ENCODE data around the gene JTB.

JTB gene

DNA sequence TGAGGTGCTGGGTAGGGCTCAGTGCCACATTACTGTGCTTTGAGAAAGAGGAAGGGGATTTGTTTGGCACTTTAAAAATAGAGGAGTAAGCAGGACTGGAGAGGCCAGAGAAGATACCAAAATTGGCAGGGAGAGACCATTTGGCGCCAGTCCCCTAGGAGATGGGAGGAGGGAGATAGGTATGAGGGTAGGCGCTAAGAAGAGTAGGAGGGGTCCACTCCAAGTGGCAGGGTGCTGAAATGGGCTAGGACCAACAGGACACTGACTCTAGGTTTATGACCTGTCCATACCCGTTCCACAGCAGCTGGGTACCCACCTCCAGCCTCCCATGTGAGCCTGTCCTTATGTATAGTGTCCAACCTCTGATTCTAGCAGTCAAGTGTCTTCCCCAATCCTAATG, 18.0 kb downstream of the JTB start:
- H3K27me3 ChIP-seq (ENCODE audit: control insufficient read depth, insufficient read depth, low read length): no peaks in the 10 kb centered on the region
- no peak overlapping the region for H3K9ac ChIP-seq (ENCODE audit: low read length)
- no peaks in the 10 kb centered on the region for H3K36me3 ChIP-seq (ENCODE audit: control insufficient read depth, insufficient read depth, low read length)
- no peak overlapping the region for H3K4me3 ChIP-seq (ENCODE audit: low read length)
- H3K9me3 ChIP-seq (ENCODE audit: control insufficient read depth, low read length): no peaks in the 10 kb centered on the region
- peaks cover 38% of the 10 kb centered on the region for H3K4me1 ChIP-seq (ENCODE audit: control insufficient read depth, insufficient read depth, low read length)

DNA sequence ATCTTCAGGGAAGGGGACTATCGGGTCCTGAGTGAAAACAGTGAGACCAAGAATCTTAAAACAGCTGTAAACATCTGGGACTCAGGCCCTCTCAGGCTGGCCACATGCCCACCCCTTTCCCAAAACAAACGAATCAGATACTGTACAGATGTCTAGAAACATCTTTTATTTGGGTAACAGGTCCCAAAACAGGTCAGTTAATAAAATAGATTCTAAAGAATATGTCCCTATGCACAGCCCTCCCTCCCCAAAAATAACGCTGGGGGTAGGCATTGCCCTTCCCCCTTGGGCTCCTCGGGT, 18.6 kb downstream of the JTB start:
- Histone ChIP-seq H3K36me3 (ENCODE audit: control insufficient read depth, insufficient read depth, low read length) (no peaks in the 10 kb centered on the region), H3K4me1 (ENCODE audit: control insufficient read depth, insufficient read depth, low read length) (peaks cover 38% of the 10 kb centered on the region), H3K9me3 (ENCODE audit: control insufficient read depth, low read length) (no peaks in the 10 kb centered on the region), H3K9ac (ENCODE audit: low read length) (no peak overlapping the region), H3K27me3 (ENCODE audit: control insufficient read depth, insufficient read depth, low read length) (no peaks in the 10 kb centered on the region), H3K4me3 (ENCODE audit: low read length) (peak overlapping the region; percentile 53)

DNA sequence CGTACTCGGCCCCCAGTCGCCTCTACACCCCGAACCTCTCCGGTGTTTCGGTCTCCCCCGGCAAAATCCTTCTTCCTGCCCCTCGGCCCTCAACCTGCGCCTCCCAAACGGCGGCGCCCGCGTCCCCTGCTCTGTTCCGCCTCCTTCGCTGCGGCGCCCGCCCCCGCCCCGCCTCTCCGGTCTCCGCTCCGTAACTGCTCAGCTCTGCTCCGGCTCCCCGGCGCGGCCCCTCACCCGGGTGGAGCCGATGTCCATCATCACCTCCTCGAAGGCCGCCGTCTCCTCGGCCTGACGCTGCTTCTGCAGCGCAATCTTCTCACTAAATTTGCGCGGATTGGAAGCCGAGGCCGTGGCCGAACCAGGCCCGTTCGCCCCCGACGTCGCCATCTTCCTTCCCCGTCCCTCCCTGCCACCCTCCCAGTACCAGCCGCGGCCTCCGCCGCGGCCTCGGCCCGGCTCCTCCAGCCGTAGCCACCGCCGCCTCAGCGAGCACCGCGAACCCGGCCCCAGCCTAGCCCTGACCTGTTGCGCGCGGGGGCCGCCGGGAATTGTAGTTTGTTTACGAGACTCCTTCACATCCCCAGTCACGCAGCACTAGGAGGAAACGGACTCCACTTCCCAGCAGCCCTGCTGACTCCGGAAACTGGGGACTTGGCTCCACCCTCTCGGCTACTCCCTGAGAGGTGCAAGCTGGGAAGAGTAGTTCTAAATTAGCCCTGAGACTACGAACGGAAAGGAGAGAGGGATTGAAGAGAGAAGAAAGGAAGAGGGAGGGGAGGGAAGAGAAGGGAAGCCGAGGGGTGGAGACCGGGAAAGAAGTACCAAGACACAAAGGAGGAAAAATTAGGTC, 19.1 kb downstream of the JTB start, which contains the start of gene CRTC2:
Gene CRTC2 (minus strand): TSS at position 502 of the 850 bp plus-strand sequence. CDS start 115 bp downstream, at position 387.
- H3K4me3 ChIP-seq (ENCODE audit: low read length): peak within 1 kb of the TSS; percentile 53
- peaks cover 42% of the 10 kb centered on the region for H3K4me1 ChIP-seq (ENCODE audit: control insufficient read depth, insufficient read depth, low read length)
- no peaks in the 10 kb centered on the region for H3K36me3 ChIP-seq (ENCODE audit: control insufficient read depth, insufficient read depth, low read length)
- no peaks in the 10 kb centered on the region for H3K27me3 ChIP-seq (ENCODE audit: control insufficient read depth, insufficient read depth, low read length)
- H3K9me3 ChIP-seq (ENCODE audit: control insufficient read depth, low read length): no peaks in the 10 kb centered on the region
- peak within 1 kb of the TSS; percentile 86 for H3K9ac ChIP-seq (ENCODE audit: low read length)

DNA sequence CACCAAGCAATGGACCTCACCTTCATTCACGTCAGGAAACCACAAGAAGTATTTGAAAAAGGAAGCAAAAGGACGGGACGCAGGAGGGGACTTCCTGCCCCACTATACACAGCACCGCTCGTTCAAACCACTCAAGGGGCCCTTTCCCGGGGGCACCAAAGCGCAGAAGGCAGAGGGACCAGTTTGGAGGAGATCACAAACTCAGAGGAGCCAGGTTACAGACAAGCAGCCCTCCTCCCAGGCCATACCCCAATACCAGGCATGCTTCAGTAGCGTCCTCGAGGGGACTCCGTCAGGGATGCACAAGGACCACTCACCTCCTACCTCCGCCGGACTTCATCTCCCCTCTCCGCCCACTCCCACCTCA, 19.7 kb downstream of the JTB start:
- Histone ChIP-seq H3K27me3 (ENCODE audit: control insufficient read depth, insufficient read depth, low read length) (no peaks in the 10 kb centered on the region), H3K4me3 (ENCODE audit: low read length) (peak overlapping the region; percentile 53), H3K9ac (ENCODE audit: low read length) (peak overlapping the region; percentile 86), H3K9me3 (ENCODE audit: control insufficient read depth, low read length) (no peaks in the 10 kb centered on the region), H3K36me3 (ENCODE audit: control insufficient read depth, insufficient read depth, low read length) (no peaks in the 10 kb centered on the region), H3K4me1 (ENCODE audit: control insufficient read depth, insufficient read depth, low read length) (peaks cover 43% of the 10 kb centered on the region)

DNA sequence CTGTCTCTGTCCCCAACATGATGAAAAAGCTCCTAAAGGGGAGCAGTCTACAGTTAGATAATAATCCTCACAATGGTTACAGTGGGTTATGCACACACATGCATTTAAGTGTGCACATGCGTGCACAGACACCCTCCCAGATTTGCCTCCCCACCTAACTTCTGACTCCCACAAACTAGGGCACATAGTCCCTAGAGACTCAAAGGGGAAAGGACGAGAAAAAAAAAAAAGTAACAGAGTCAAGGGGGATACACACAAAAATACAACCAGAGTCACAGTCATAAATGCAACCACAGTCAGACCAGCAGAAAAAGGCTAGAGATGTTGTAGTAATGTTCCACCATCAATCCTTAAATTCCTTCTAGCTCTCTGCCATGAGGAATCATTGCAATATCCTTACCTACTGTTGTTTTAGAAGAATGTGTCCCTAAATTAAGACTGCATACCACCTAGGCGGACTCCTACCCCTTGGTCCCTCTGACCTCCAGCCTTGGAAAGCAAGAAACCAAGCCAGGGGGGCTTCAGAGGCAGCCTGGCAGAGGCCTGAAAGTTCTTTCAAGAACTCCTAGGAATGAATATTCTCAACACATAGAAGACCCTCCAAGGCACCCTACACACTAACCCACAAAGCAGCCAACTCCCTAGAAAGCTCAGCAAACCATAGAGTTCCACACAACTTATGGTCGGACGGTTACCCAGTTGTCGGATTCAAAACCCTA, 20.3 kb downstream of the JTB start:
- H3K9ac ChIP-seq (ENCODE audit: low read length): peak overlapping the region; percentile 86
- peak overlapping the region; percentile 53 for H3K4me3 ChIP-seq (ENCODE audit: low read length)
- H3K27me3 ChIP-seq (ENCODE audit: control insufficient read depth, insufficient read depth, low read length): no peaks in the 10 kb centered on the region
- H3K9me3 ChIP-seq (ENCODE audit: control insufficient read depth, low read length): no peaks in the 10 kb centered on the region
- peaks cover 37% of the 10 kb centered on the region for H3K4me1 ChIP-seq (ENCODE audit: control insufficient read depth, insufficient read depth, low read length)
- no peaks in the 10 kb centered on the region for H3K36me3 ChIP-seq (ENCODE audit: control insufficient read depth, insufficient read depth, low read length)

DNA sequence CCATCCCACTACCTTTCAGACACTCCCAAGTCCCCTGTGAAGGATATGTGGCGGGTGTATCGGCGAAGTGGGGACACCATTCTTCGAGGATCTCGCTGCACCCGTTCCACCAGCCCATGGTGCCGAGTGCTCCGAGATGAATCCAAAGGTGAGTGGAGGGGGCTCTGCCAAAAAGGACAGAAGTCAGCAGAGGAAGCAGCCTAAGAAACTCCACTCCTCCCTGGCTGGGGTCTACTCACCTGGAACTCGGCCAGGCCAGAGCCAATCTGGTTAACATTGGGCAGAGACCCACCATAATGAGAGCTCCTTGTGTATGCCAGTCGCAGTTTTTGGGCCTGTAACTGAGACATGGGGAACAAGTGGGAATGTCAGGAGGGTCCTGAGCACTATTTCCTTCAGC, 22.6 kb downstream of the JTB start:
- no peaks in the 10 kb centered on the region for H3K36me3 ChIP-seq (ENCODE audit: control insufficient read depth, insufficient read depth, low read length)
- no peaks in the 10 kb centered on the region for H3K27me3 ChIP-seq (ENCODE audit: control insufficient read depth, insufficient read depth, low read length)
- no peak overlapping the region for H3K4me3 ChIP-seq (ENCODE audit: low read length)
- no peaks in the 10 kb centered on the region for H3K9me3 ChIP-seq (ENCODE audit: control insufficient read depth, low read length)
- H3K4me1 ChIP-seq (ENCODE audit: control insufficient read depth, insufficient read depth, low read length): peaks cover 25% of the 10 kb centered on the region
- no peak overlapping the region for H3K9ac ChIP-seq (ENCODE audit: low read length)

DNA sequence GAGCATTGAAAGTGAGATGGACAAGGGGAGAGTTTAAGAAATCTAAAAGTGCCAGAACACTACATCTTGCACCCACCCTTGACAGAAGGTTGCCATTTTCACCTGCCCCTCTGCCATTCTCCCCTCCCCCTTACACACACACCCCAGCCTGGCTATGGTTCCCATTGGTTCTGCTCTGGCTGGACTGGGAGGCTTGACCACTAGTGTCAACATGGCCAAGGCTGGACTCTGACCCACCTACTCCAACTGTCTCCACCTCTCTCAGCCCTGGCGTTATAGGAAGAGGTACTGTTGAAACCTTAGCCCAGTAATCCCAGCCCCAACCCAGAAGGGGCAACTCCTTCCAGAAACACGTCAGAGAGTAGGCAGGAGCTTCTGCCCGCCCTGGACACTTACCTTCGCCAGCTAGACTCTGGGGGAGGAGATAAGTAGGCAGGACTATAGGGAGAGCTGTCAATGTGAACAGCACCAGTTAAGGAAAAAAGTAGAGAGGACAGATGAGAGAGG, 23.6 kb downstream of the JTB start:
- H3K36me3 ChIP-seq (ENCODE audit: control insufficient read depth, insufficient read depth, low read length): peaks cover 4% of the 10 kb centered on the region
- H3K27me3 ChIP-seq (ENCODE audit: control insufficient read depth, insufficient read depth, low read length): no peaks in the 10 kb centered on the region
- no peaks in the 10 kb centered on the region for H3K9me3 ChIP-seq (ENCODE audit: control insufficient read depth, low read length)
- peaks cover 25% of the 10 kb centered on the region for H3K4me1 ChIP-seq (ENCODE audit: control insufficient read depth, insufficient read depth, low read length)
- no peak overlapping the region for H3K4me3 ChIP-seq (ENCODE audit: low read length)
- no peak overlapping the region for H3K9ac ChIP-seq (ENCODE audit: low read length)

DNA sequence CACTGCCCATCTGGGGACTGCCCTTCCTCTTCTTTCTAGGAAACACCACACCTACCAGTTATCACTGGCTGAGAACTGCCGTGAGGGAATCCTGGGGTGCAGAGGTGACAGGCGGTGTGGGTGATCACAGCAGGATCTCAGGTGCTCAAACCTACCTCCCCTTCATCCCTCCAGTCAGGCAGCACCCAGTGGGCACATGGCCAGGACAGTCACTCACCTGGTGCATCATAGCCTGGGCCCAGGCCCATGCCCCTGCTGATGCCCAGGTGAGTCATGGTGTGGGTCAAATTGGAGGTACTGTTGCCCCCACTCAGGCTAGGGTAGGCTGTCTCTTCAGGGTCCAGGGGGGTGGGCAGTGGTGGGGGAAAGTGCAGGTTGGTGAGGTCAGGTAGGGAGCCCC, 25.7 kb downstream of the JTB start:
- Histone ChIP-seq H3K4me1 (ENCODE audit: control insufficient read depth, insufficient read depth, low read length) (peaks cover 21% of the 10 kb centered on the region), H3K9ac (ENCODE audit: low read length) (no peak overlapping the region), H3K27me3 (ENCODE audit: control insufficient read depth, insufficient read depth, low read length) (no peaks in the 10 kb centered on the region), H3K9me3 (ENCODE audit: control insufficient read depth, low read length) (no peaks in the 10 kb centered on the region), H3K36me3 (ENCODE audit: control insufficient read depth, insufficient read depth, low read length) (peaks cover 9% of the 10 kb centered on the region), H3K4me3 (ENCODE audit: low read length) (no peak overlapping the region)

DNA sequence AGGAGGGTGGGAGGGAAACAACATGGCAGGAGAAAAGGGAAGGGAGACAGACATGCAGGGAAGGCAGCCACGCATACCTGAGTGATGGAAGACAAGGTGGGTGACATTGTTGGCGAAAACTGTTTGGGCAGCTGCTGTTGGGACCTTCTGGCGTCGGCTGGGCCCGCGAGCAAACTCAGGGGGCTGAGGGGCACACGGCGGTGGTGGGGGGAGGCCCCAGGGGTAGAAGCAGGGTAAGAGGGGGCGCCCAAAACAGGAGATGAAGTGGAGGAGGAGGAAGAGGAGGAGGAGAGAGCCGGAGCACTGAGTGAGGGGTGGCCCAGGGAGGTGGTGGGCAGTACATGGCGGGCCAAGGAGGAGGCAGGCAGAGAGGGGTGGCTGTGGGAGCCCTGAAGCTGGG, 26.3 kb downstream of the JTB start:
- Histone ChIP-seq H3K27me3 (ENCODE audit: control insufficient read depth, insufficient read depth, low read length) (no peaks in the 10 kb centered on the region), H3K36me3 (ENCODE audit: control insufficient read depth, insufficient read depth, low read length) (peaks cover 9% of the 10 kb centered on the region), H3K4me3 (ENCODE audit: low read length) (no peak overlapping the region), H3K9ac (ENCODE audit: low read length) (no peak overlapping the region), H3K9me3 (ENCODE audit: control insufficient read depth, low read length) (no peaks in the 10 kb centered on the region), H3K4me1 (ENCODE audit: control insufficient read depth, insufficient read depth, low read length) (peaks cover 17% of the 10 kb centered on the region)

DNA sequence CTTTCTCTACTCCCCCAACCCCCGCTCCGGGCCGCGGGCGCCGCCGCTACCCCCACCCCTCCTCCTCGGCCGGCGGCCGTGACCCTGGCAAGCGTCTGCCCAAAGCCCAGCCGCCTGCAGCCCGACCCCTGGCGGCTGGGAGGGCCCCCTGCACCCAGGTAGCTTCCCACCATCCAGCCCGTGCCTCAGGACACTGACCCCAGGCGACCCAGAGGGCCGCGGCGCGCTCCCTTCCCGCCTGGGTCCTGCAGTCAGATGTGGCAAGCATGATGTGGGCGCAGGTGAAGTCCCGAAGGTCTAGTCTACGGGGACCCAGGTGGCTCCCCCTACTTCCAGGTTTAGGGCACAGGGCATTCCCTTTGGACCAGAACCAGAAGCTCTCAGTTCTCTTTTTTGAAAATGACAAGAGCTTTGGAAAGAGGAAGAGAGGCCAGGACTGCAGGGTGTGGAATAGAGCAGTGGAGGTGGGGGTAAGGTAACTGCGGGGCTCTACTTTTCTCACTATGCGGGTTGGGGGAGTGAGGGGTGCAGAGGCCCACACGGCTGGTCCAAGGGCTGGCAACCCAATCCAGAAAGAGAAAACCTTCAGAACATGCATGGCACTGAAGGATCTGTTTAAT, 30.7 kb downstream of the JTB start, which contains the start of gene DENND4B:
Gene DENND4B (minus strand): TSS at position 97 of the 620 bp plus-strand sequence. CDS start 2,344 bp downstream, outside the sequence.
- peak within 1 kb of the TSS; percentile 92 for H3K9ac ChIP-seq (ENCODE audit: low read length)
- peaks cover 9% of the 10 kb centered on the region for H3K36me3 ChIP-seq (ENCODE audit: control insufficient read depth, insufficient read depth, low read length)
- no peaks in the 10 kb centered on the region for H3K27me3 ChIP-seq (ENCODE audit: control insufficient read depth, insufficient read depth, low read length)
- no peaks in the 10 kb centered on the region for H3K9me3 ChIP-seq (ENCODE audit: control insufficient read depth, low read length)
- H3K4me1 ChIP-seq (ENCODE audit: control insufficient read depth, insufficient read depth, low read length): peaks cover 19% of the 10 kb centered on the region
- H3K4me3 ChIP-seq (ENCODE audit: low read length): peak within 1 kb of the TSS; percentile 91

DNA sequence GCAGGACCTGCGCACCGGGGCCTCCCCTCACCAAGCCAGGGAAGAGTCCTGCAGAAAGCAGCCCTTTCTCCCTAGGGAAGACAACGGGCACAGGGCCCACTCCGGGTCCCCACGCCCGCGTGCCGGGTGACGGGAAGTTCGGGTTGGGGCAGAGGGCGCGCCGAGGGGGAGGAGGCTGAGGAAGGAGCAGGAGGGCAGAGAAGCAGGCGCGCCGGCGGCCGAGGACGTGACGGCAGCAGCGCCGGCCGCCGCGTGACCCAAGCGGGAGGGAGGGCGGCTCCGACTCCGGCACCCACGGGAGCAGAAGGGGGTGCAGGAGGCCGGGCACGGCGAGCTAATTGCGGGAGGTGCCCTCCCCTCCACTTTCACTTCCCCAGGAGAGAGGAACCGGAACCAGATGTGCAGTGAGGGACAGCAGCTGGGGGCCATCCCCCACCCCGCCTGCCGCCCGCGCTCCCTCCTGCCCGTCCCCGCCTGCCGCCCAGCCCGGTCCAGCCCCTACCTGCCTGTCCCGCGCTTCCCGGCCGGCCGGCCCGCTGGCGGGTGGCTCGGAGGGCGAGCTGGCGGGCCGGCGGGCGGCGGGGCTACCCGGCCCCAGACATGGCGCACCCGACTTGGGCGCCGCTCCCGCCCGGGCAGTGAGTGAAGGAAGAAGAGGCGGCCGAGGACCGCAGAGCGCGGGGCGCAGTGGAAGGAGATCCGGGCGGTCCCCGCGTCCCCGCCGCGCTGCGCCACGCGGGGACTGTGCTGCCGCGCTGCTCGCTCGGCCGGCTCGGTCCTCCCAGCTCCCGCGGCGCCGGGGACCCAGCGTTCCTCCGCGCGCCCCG, 31.5 kb downstream of the JTB start:
- Histone ChIP-seq H3K4me1 (ENCODE audit: control insufficient read depth, insufficient read depth, low read length) (peaks cover 19% of the 10 kb centered on the region), H3K9ac (ENCODE audit: low read length) (peak overlapping the region; percentile 92), H3K27me3 (ENCODE audit: control insufficient read depth, insufficient read depth, low read length) (no peaks in the 10 kb centered on the region), H3K9me3 (ENCODE audit: control insufficient read depth, low read length) (no peaks in the 10 kb centered on the region), H3K36me3 (ENCODE audit: control insufficient read depth, insufficient read depth, low read length) (peaks cover 9% of the 10 kb centered on the region), H3K4me3 (ENCODE audit: low read length) (peak overlapping the region; percentile 91)

All from mucosa of stomach (tissue), 1 donor.